GM18870 (cell line): ENCODE measurements around the gene ATP9A.
"Not testable (repeated sequence)": the region's sequence is repeated elsewhere in the genome, so short reads cannot be mapped to it uniquely, and the experiment has no call there.

Source experiments
- ATAC-seq: cut with Tn5 transposase; IDR thresholded peaks from one replicate; pipeline ENCODE4 v1.9.1; 2021; ENCODE audit warnings: moderate library complexity; ENCODE audit not compliant: unreplicated experiment

Gene ATP9A

DNA sequence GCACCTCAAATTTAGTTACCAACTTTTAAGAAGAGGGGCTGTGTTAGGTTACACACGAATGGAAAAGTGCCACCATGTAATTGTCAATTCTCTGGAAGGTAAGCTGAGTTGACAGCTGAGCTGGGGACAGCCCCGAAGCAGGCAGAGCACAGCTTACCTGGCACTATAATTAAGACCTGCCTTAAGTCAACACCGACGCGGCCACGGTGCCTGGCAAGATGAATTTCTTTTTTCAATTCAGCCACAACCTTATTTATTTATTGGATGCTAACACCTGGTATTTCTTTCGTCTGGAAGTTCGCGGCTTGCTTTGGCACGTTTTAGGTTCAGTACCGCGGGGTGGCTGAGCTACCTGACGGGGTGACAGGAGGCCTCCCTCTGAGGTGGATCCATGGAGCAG lies 185.1 kb downstream of the ATP9A start:
- ATAC-seq, result no peak

DNA sequence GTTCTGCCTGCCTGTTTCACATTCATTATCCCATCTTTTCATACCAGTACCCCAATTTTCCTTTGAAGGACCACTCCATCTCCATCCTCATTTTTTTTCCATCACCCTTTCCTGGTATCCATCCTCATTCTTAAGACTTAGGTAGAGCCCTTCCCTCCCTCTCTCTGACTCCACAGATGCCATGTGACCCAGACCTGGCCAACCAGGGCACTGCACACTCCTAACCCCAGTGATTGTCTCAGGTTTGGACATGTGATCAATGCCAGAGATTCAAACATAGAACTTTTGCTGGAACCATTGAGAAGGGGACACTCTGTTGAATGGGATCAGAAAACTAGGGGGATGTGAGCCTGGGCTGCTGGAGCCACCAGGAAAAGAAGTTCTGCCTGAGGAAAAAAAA lies 186.6 kb downstream of the ATP9A start:
- no peak for ATAC-seq

DNA sequence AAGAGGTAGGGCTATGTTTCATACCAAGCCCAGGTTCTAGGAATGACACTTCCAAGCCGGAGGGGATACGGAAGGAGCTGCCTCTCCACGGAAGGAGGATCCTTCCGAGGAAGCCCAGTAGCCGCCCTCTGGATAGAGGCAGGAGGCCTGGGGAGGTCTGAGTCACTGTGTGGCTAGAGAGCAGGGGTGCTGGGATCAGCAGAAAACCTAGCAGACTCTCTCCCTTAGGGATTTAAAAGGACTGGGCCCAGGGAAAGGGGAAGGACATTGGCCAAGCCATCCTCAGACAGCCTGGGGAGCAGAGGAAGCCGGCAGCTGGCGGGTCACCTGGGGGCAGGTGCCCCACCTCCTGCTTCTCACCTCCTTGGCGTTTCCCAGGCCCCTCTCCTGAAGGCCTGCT lies 189.1 kb downstream of the ATP9A start:
- ATAC-seq, result no peak

GRCh38 chr20:51578145-51578459 lies 190.1 kb downstream of the ATP9A start:
- ATAC-seq, result no peak

- ATAC-seq, result no peak
These were observed 190.6 kb downstream of the ATP9A start for GRCh38 chr20:51577432-51578144.

DNA sequence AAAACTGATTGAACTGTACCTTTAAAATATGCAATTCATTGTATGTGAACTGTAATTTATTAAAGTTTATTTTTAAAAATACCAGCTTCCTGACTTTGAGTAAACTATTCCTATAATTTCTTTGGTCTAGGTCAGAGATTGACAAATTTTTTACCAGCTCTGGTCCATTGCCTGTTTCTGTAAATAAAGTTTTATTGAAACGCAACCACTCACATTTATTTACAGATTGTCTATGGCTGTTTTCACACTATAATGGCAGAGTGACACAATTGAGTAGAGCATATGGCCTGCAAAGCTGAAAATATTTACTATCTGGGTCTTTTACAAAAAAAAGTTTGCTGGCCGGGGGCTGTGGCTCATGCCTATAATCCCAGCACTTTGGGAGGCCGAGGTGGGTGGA lies 192.7 kb downstream of the ATP9A start:
- no peak for ATAC-seq

GRCh38 chr20:51574248-51575033 lies 193.7 kb downstream of the ATP9A start:
- no peak for ATAC-seq

DNA sequence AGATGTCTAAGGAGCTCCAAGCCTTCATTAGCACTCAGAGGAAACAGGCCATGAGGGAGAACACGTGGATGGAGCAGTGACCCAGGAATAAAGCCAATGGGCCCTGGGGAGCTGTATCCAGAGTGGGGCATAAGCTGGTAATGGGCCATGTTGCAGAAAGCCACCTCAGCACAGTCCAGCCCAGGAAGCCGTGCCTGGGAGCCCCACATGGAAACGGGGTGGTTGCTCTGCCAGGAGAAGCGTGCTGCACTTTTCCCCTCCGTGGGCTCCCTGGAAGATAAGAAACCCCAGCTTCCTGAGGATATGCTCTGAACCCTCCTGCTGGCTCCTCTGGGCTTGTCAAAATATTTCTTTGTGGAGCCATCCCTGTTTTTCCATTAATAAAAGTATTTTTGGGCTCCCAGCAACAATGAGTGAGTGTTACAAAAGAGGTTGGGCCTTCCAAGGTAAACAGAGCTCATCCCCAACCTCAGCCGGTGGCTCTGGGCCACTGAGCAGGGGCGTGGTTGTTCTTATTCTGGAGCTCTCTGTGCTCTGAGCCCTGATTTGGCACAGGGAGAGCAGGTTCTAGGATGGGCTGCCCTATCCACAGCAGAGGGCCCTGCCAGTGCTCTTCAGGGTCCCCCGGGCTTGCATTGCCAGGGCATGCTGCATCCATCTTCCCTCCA lies 194.5 kb downstream of the ATP9A start:
- no peak for ATAC-seq

DNA sequence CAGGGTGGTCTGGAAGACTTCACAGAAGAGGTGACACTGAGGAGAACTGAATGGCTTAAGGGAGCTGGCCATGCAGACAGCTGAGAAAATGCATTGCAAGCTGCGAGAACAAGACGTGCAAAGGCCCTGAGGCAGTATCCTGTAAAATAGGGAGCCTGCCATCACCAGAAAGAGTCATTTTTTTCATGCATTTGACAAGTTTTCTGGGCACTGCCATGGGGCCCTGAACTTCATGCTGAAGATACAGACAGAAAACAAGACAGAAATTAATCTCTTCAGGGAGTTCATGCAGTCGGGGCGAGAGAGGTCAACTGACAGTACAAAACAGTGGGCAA lies 196.8 kb downstream of the ATP9A start:
- ATAC-seq, result no peak

GRCh38 chr20:51570739-51571459 lies 197.3 kb downstream of the ATP9A start:
- no peak for ATAC-seq

DNA sequence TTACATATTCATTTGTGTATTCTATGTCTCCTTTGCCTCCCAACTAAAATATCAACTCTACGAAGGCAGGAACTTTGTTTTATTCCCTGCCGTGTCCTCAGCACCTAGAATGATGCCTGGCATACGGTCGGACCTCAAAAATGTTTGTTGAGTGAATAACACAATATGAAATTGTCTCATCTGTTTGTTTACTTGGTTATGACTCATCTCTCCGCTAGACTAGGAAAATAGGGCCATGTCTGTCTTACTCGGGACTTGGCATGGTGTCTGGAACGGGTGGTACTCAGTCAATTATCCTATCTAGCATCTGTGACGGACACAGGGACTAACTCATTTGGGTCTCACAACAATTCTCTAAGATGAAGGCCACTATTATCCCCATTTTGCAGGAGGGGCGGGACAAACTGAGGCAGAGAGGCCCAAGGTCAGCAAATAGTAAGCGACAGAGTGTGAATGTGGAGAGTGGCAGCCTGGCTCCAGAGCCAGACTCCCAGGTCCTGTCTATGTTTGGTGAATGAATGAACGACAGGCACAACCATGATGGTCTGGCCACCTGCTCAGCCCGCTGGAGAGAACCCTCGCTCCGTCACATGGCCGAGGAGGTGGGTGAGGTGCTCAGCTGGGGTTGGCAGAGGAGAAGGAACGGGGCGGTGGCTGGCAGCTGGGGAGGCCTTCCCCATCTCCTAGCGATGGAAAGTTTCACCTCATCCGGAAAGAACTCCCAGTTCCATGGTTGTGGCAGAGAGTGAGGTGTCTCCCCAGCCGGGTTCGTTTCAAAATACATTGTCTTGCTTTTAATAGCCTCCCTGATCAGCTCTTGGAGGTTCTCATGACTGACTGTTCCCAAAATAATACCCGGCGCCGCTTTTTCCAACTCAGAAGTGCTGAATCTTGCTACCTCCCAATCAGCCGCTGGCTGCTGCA lies 198.1 kb downstream of the ATP9A start:
- ATAC-seq, result no peak

DNA sequence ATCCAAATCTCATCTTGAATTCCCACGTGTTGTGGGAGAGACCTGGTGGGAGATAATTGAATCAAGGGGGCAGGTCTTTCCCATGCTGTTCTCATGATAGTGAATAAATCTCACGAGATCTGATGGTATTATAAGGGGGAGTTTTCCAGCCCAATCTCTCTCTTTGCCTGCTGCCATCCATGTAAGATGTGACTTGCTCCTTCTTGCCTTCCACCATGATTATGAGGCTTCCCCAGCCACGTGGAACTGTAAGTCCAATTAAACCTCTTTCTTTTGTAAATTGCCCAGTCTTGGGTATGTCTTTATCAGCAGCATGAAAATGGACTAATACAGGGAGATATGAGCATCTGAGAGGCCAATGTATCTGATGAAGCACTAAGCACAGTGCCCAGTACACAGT lies 199.7 kb downstream of the ATP9A start:
- not testable (repeated sequence) for ATAC-seq

DNA sequence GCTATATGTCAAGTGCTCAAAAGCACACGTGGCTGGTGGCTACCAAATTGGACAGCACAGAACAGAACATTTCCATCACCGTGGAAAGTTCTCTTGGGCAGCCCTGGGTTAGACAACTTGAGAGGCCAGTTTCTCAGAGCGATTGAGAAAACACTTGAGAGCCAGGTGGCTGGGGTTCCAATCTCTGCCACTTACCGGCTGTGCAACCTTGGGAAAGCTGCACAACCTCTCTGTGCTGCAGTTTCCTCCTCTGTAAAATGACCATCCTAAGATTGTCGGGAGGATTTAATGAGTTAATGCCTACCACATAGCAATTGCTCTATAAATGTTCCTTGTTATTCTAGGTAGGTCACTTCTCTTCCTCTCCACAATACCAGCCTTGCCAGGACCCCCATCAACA lies 200.6 kb downstream of the ATP9A start:
- ATAC-seq, result no peak

DNA sequence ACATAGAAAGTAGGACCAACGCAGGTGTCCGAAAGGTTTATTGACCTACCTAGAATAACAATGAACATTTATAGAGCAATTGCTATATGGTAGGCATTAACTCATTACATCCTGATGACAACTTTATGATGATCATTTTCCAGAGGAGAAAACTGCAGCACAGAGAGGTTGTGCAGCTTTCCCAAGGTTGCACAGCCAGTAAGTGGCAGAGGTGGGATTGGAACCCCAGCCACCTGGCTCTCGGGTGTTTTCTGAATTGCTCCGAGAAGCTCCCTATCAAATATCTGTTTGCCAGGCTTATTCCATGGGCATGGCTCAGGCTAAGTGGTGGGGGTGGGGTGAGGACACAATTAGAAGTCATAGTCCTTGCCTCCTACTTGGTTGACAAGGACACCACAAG lies 201.6 kb downstream of the ATP9A start:
- no peak for ATAC-seq

DNA sequence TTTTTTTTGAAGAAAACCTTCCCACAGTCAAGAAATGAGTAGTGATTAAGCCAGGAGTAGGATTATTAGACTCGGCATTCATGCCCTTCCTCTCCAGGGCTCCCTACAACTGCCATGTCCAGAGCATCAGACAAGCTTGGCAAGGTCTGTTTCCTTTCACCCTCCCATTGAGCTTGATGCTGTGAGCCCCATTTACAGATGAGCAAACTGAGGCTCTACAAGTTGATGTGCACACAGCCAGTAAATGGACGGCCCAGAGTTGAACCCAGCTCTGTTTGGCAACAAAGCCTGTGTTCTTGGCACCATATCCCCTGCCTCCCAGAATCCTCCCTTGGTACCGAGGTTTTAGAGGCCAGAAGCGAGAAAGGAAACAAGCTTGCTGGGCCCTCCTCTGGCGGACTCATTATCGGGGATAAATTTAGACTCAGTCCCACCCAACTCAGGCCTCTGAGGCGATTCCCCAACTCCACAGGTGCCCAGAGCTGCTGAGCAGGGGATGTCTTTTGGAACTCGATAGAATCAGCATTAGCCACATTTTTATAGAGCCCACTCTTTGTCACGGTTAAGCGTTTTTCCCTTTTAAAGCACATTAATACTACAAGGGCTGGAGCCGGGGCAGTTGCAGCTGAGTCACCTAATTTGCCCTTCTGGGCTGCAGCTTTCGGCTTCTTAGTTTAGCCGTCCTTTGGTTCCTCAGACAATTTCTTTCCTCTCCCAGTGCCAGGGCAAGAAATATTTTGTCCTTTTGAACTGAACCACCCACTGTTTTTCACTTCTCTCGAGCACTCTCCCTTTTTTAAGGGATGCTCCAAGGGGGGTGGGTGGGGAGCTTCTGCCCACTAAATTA lies 202.7 kb downstream of the ATP9A start:
- no peak for ATAC-seq

DNA sequence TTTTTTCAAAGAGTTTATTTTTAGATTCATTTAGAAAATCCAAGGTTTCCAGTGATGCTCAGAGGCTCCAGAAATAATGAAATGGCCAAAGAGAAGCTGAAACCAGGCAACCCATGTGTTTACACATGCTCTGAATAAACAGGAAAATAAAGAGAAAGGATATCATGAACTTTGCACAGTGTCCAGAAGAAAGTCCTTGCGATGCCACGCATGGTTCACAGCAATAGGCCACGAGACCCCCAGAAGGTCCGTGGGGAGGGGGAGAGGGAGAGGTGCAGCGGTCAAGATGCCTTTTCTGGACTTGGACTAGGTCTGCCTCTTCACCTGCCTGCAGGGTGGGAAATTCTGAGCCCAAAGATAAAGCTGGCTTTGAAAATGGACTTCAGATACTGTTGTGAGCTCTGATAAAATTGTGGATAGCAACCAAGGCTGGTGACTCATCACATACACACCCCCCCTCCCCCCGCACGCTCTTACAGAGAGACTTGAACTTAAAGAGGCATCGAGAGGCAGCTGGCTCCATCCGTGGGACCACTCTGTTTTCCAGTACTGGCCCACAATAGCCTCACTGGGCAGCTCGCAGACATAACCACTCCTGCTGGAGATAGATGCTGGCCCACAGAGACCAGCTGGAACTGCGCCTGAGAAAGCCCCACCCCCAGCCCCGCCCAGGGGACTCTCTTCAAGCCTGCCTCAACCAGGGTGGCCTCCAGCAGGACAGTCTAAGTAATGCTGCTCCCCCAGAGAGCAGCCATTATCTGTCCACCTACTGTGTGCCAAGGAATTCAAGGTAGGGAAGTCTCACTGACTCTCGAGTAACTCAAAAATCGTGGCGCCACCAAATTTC lies 204.5 kb downstream of the ATP9A start:
- ATAC-seq, result no peak

DNA sequence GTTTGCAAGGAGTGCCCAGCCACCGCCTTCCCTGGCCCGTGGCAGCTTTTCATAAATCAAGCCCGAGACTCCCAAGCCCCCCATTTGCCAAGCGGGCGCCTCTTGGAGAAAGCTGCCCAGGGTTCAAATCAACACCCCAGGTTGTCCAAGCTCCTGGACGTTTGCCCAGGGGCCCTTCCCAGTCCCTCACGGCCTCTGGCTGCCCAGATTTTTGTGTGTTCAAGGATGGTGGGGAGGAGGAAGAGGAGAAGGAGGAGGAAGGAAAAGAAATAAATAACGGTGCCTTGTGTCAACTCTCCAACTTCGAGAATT lies 205.1 kb downstream of the ATP9A start:
- ATAC-seq, result no peak

- no peak for ATAC-seq
These were observed 205.6 kb downstream of the ATP9A start for GRCh38 chr20:51562332-51563173.
